ENCODE data around the gene MOV10L1.
"Not testable (repeated sequence)": the region's sequence is repeated elsewhere in the genome, so short reads cannot be mapped to it uniquely, and the experiment has no call there.

Gene MOV10L1

DNA sequence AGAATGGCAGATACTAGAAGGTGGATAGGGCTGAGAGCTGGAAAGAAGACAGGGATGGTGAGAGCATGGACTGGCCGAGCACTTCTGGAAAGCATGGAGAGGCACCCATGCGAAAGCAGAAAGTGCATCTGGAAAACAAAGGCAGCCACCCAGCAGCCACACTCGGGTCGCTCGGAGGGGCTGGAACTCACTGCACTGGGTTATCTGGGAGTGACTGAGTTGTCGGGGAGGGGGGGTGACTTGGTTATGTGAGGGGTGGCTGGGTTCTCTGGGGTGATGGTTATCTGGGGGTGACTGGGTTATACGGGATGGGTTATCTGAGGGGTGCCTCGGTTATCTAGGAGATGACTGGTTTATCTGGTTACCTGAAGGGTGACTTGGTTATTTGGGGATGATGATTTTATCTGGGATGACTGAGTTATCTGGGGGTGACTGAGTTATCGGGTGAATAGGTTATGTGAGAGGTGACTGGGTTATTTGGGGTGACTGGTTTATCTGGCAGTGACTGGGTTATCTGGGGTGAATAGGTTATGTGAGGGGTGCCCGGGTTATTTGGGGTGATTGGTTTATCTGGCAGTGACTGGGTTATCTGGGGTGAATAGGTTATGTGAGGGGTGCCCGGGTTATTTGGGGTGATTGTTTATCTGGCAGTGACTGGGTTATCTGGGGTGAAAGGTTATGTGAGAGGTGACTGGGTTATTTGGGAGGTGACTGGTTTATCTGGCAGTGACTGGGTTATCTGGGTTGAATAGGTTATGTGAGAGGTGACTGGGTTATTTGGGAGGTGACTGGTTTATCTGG lies 78.1 kb downstream of the MOV10L1 start:
- DNase-seq (ENCODE audit: low read depth): no peak
- TF ChIP-seq, protein P1, sequence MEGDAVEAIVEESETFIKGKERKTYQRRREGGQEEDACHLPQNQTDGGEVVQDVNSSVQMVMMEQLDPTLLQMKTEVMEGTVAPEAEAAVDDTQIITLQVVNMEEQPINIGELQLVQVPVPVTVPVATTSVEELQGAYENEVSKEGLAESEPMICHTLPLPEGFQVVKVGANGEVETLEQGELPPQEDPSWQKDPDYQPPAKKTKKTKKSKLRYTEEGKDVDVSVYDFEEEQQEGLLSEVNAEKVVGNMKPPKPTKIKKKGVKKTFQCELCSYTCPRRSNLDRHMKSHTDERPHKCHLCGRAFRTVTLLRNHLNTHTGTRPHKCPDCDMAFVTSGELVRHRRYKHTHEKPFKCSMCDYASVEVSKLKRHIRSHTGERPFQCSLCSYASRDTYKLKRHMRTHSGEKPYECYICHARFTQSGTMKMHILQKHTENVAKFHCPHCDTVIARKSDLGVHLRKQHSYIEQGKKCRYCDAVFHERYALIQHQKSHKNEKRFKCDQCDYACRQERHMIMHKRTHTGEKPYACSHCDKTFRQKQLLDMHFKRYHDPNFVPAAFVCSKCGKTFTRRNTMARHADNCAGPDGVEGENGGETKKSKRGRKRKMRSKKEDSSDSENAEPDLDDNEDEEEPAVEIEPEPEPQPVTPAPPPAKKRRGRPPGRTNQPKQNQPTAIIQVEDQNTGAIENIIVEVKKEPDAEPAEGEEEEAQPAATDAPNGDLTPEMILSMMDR (conservative IDR thresholded peaks at IDR 0.05; ENCODE audit: control insufficient read depth, insufficient read depth, low read depth, low read length): no peak
- no peak overlapping the region for H3K4me3 ChIP-seq (ENCODE audit: control insufficient read depth, low read depth, low read length)

DNA sequence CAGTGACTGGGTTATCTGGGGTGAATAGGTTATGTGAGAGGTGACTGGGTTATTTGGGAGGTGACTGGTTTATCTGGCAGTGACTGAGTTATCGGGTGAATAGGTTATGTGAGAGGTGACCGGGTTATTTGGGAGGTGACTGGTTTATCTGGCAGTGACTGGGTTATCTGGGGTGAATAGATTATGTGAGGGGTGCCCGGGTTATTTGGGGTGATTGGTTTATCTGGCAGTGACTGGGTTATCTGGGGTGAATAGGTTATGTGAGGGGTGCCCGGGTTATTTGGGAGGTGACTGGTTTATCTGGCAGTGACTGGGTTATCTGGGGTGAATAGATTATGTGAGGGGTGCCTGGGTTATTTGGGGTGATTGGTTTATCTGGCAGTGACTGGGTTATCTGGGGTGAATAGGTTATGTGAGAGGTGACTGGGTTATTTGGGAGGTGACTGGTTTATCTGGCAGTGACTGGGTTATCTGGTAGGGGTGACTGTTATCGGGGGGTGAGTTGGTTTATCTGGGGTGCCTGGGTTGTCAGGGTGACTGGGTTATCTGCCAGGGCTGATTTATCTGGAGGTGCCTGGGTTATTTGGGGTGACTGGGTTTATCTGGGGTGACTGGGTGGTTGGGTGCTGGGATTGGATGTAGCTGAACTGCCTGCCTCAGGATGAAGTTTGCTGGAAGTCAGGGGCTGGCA lies 78.8 kb downstream of the MOV10L1 start:
- not testable (repeated sequence) for H3K4me3 ChIP-seq (ENCODE audit: control insufficient read depth, low read depth, low read length); DNase-seq (ENCODE audit: low read depth)

DNA sequence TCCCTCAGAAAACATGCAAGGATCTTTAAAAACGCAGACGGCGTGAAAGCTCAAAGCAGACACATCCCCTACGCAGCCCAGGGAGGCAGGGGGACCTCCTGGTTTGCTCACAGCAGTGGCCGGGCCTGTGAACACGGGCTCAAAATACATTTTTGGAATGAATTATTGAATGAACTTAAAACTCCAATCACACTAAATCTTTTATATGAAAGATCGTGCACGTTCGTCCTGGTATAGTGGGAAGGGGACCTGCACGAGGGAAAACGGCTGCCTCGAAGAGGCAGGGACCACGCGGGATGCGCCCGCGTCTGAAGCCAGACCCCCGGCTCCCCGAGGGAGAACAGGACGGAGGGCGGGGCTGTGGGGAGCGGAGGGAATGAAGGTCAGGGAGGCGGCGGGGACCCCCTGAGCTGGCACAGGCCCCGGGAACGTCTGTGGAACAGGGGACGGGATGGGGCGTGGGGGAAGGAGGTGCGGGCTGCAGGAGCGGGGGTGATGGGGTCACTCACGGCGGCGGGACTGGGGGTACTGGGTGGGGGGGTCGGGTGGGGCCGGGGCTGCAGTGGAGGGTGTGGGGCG lies 79.5 kb downstream of the MOV10L1 start:
- no peak for DNase-seq (ENCODE audit: low read depth)
- H3K4me3 ChIP-seq (ENCODE audit: control insufficient read depth, low read depth, low read length): no peak overlapping the region
- TF ChIP-seq, protein P1 (conservative IDR thresholded peaks at IDR 0.05; ENCODE audit: control insufficient read depth, insufficient read depth, low read depth, low read length): no peak

DNA sequence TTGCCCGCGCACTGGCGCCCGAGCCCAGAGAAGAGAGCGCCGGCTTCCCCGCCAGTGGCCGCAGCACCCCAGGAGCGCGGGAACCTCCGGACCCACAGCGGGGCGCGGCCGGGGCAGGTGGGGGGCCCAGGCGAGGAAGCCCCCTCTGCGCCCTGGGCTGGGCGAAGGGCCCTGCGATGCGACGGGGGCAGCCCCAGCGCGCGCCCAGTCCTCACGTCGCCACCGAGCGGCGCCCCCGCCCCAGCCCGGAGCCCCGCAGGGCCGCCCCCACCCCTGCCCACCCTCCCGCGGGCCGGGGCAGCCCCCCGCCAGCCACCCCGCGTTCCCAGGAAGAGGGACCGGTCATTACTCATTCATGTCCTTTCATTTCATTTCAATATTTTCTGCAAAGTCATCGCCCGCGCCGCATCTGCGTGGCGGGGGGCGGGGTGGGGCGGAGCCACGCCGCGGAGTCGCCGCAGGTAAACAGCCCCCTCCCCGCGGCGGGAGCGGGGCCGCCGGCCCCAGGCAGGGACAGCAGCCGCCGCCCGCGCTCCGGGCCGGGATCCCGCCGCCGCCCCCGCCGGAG lies 80.1 kb downstream of the MOV10L1 start:
- no peak overlapping the region for H3K4me3 ChIP-seq (ENCODE audit: control insufficient read depth, low read depth, low read length)
- no peak for DNase-seq (ENCODE audit: low read depth)
- TF ChIP-seq, protein P1 (conservative IDR thresholded peaks at IDR 0.05; ENCODE audit: control insufficient read depth, insufficient read depth, low read depth, low read length): no peak

DNA sequence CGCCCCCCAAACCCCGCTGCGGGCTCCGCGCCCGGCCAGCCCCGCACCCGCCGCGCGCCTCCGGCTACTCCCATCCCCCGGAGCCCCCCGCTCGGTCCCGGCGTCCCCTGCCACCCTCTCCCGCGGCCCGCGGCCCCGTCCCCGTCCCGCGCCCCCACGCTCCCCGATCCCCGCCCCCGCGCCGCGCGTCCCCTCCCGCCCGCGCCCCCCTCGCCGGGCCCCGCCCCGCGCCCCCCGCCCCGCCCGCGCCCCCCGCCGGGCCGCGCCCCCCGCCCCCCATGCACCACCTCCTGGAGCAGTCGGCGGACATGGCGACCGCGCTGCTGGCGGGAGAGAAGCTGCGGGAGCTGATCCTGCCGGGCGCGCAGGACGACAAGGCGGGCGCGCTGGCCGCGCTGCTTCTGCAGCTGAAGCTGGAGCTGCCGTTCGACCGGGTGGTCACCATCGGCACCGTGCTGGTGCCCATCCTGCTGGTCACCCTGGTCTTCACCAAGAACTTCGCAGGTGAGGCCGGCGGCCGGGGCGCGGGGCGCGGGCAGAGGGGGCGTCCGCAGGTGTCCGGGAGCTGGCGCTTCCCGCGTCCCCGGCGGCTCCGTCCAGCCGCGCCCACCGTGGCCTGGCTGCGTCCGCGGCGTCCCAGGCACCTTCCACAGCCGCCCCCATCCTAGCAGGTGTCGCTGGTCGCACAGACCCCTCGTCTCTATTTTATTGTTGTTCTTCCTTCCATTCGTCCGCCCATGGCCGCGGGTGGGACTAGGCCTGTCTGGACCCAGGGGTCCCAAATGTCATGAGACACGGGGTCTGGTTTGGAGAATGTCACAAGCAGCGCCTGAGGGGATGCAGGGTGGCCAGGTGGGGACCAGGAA lies 80.9 kb downstream of the MOV10L1 start, which contains the start of gene PANX2:
TSS of gene PANX2 (plus strand) at position 279 of the 866 bp plus-strand sequence. CDS start at position 279, 0 bp downstream.
- TF ChIP-seq, protein P1 (conservative IDR thresholded peaks at IDR 0.05; ENCODE audit: control insufficient read depth, insufficient read depth, low read depth, low read length): no peak
- no peak within 1 kb of the TSS for H3K4me3 ChIP-seq (ENCODE audit: control insufficient read depth, low read depth, low read length)
- no peak for DNase-seq (ENCODE audit: low read depth)

DNA sequence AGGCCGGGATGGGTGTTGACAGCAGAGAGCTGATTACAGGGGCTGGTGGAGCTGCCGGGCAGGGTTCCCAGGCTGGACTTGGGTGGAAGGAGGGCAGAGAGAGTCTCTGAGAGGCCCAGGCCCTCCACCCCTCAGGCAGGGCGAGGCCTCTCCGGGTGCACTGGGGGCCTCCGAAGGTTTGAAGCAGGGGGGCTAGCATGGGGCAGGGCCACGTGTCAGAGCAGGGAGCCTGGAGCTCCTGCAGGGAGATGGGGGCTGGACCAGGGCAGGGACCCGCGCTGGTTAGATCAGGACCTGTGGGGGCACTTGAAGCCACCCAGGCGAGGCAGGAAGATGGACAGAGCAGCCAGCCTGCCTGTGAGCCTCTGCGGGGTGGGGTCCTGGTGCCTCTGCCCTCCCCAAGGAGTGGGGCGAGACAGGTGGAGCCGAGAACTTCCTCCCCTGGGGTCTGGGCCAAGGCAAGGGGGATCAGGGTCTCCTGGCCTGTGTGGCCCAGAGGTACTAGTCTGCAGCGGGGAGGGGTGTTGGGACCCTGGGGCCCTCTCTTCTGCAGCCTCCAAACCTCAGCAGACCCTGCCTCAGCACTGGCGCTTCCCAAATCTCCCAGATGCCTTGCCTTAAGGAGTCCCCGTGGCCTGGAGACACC lies 81.6 kb downstream of the MOV10L1 start:
- no peak for DNase-seq (ENCODE audit: low read depth)
- TF ChIP-seq, protein P1 (conservative IDR thresholded peaks at IDR 0.05; ENCODE audit: control insufficient read depth, insufficient read depth, low read depth, low read length): no peak
- no peak overlapping the region for H3K4me3 ChIP-seq (ENCODE audit: control insufficient read depth, low read depth, low read length)
